ENCODE results near the gene RELT. TPM values are rescaled to one million over a fixed set of nuclear protein-coding genes. Genes with fewer than 3 reads are reported as not detected.
A peak's percentile ranks its signal among the peaks of the same experiment; 100 is the strongest.

Gene RELT
- total RNA-seq, 1 donor from 2014 or later: 20.9 TPM

DNA sequence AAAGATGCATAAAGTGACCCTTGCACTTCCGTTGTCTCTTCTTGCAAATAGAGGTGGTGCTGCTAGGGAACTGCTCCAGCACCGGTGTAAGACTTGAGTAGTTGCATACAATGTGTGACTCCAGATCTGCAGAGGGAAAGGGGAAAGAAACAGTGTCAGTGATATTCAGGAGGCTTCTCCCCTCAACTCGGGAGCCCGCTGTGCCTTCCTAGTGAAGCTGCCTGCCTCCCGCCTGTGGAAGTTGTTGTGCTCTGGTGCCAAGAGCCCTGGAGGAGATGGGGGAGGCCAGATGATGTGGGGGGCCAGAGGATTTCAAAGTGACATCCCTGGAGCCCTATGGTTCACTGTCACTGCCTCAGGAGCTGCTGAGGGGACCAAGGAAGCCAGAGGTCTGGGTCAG, 30.4 kb downstream of the RELT start:
- Mint-ChIP-seq H3K27ac (ENCODE audit: unreplicated experiment) (no peak overlapping the region), H3K4me1 (peaks cover 5% of the 10 kb centered on the region), H3K9me3 (no peaks in the 10 kb centered on the region), H3K27me3 (ENCODE audit: low read depth) (no peaks in the 10 kb centered on the region), H3K4me3 (no peak overlapping the region), H3K36me3 (ENCODE audit: low read depth) (peaks cover 15% of the 10 kb centered on the region)
- TF ChIP-seq CTCF (conservative IDR thresholded peaks at IDR 0.05): no peak
- no peak for DNase-seq (ENCODE audit: low read depth, low spot score)

DNA sequence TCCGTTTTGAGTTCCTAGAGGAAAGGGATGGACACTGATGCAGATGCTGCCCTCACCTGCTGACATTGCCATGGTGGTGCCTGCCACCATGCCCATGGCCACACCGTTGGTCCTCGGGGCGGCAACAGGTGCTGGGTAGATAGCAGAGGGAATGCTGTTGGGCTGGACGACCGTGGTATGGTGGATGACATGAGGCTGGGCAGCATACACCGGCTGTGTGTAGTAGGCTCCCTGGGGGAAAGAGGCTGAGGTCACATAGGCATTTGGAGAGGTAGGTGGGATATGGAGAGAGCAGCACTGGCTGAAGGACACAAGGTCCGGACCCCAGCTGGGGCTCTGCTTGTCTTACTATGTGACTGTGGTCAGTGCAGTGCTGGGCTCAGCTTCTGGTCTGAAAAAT, 33.2 kb downstream of the RELT start:
- no peak for DNase-seq (ENCODE audit: low read depth, low spot score)
- Mint-ChIP-seq H3K9me3 (no peaks in the 10 kb centered on the region), H3K4me3 (no peak overlapping the region), H3K36me3 (ENCODE audit: low read depth) (peaks cover 25% of the 10 kb centered on the region), H3K27me3 (ENCODE audit: low read depth) (no peaks in the 10 kb centered on the region), H3K4me1 (peaks cover 17% of the 10 kb centered on the region), H3K27ac (ENCODE audit: unreplicated experiment) (no peak overlapping the region)
- TF ChIP-seq CTCF (conservative IDR thresholded peaks at IDR 0.05): no peak

DNA sequence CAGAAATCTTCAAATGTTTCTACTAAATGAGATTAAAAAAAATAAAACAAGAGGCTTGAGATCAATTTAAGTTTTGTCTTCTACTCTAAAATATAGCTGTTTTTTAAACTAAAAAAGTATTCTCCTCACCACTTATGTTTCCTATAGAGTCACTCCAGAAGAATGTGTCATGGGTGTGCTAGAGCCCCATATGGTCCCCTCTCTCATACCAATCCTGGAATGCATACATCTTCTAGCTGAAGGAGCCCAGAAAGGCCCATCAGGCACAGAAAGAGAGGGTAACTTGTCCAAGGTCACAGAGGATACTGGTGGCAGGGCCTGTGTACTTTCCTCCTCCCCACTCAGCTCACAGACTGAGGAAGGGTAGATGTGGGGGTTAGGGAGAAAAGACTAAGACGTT, 34.4 kb downstream of the RELT start:
- Mint-ChIP-seq H3K27me3 (ENCODE audit: low read depth) (no peaks in the 10 kb centered on the region), H3K9me3 (no peaks in the 10 kb centered on the region), H3K36me3 (ENCODE audit: low read depth) (peaks cover 25% of the 10 kb centered on the region), H3K4me3 (no peak overlapping the region), H3K27ac (ENCODE audit: unreplicated experiment) (no peak overlapping the region), H3K4me1 (peaks cover 23% of the 10 kb centered on the region)
- DNase-seq (ENCODE audit: low read depth, low spot score): no peak
- TF ChIP-seq CTCF (conservative IDR thresholded peaks at IDR 0.05): no peak

DNA sequence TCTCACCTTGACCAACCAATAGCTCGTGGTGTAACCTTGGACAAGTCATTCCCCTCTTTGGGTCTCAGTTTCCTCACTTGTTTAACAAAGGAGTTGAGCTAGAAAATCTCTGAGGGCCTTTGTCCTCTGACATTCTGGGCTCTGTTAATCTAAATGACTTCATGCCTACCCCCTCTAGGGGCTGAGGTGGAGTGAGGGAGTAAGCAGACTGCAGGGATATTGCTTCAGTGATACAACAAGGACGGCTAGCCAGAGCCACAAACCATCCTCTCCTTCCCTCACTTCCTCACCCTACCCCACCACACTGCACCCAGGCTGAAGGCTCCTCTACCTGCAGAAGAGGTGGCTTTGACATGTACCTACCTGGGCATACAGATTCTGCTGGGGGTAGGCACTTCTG, 34.8 kb downstream of the RELT start:
- no peaks in the 10 kb centered on the region for H3K27me3 Mint-ChIP-seq (ENCODE audit: low read depth)
- no peak overlapping the region for H3K27ac Mint-ChIP-seq (ENCODE audit: unreplicated experiment)
- H3K9me3 Mint-ChIP-seq: no peaks in the 10 kb centered on the region
- H3K4me1 Mint-ChIP-seq: peaks cover 27% of the 10 kb centered on the region
- H3K4me3 Mint-ChIP-seq: no peak overlapping the region
- TF ChIP-seq CTCF (conservative IDR thresholded peaks at IDR 0.05): no peak
- H3K36me3 Mint-ChIP-seq (ENCODE audit: low read depth): peaks cover 25% of the 10 kb centered on the region
- no peak for DNase-seq (ENCODE audit: low read depth, low spot score)

DNA sequence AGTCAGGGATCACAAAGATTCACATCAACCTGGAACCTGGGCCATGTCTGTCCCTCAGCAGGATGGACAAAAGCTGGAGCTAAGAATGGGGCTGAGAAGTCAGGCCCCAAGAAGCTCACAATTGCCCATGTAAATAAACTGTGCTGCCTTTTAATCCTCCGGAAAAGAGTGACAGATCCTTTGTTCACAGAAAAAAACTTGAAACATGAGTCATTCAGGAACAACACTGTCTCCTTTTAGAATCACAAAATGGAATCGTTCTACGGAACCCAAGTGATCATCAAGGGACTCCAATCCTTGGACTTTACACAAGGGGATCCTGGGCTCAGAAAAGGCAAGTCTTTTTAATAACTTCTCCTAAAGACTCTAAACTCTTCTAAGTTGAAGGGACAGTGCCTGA, 36.1 kb downstream of the RELT start:
- Mint-ChIP-seq H3K36me3 (ENCODE audit: low read depth) (peaks cover 26% of the 10 kb centered on the region), H3K9me3 (no peaks in the 10 kb centered on the region), H3K4me1 (peaks cover 36% of the 10 kb centered on the region), H3K4me3 (peak overlapping the region; percentile 27), H3K27ac (ENCODE audit: unreplicated experiment) (no peak overlapping the region), H3K27me3 (ENCODE audit: low read depth) (no peaks in the 10 kb centered on the region)
- DNase-seq (ENCODE audit: low read depth, low spot score): no peak
- TF ChIP-seq CTCF (conservative IDR thresholded peaks at IDR 0.05): no peak

- H3K9me3 Mint-ChIP-seq: no peaks in the 10 kb centered on the region
- TF ChIP-seq CTCF (conservative IDR thresholded peaks at IDR 0.05): no peak
- no peaks in the 10 kb centered on the region for H3K27me3 Mint-ChIP-seq (ENCODE audit: low read depth)
- DNase-seq (ENCODE audit: low read depth, low spot score): no peak
- peaks cover 32% of the 10 kb centered on the region for H3K36me3 Mint-ChIP-seq (ENCODE audit: low read depth)
- H3K4me3 Mint-ChIP-seq: no peak overlapping the region
- H3K4me1 Mint-ChIP-seq: peaks cover 36% of the 10 kb centered on the region
- no peak overlapping the region for H3K27ac Mint-ChIP-seq (ENCODE audit: unreplicated experiment)
These were observed 37.1 kb downstream of the RELT start for GRCh38 chr11:73413256-73413655.

Data from neural crest cell (in vitro differentiated cells).